Hematopoietic multipotent progenitor cell treated with erythropoietin and hydrocortisone succinate and interleukin-3 and kit ligand, for 8 days (in vitro differentiated cells): ENCODE data around the gene EIF5A2.
"Not testable (repeated sequence)": the region's sequence is repeated elsewhere in the genome, so short reads cannot be mapped to it uniquely, and the experiment has no call there.

Experiments
- DNase-seq: peaks from one replicate; pipeline ENCODE4 v3.0.0-alpha.2; 2015

Gene EIF5A2

GRCh38 chr3:170908235-170909116 is at the start of gene EIF5A2:
Gene EIF5A2 (minus strand): TSS chr3:170908637. CDS start chr3:170907806, 831 bp downstream.
- DNase-seq: peak; percentile 97

DNA sequence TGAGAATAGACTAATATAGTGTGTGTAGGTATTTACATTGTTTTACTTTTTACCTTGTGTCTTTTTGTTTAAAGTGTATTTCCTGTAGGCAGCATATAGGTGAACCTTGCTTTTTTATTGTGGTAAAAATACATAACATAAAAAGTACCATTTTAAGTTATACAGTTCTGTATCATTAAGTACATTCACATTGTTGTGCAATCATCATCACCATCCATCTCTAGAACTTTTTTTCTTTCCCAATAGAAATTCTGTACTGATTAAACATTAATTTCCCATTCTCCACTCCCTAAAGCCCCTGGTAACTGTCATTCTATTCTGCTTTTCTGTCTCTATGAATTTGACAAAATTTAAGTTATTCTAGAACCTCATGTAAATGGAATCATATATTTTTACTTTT is 48.2 kb upstream of the EIF5A2 start:
- DNase-seq: no peak

- DNase-seq: no peak
These were observed 45.3 kb upstream of the EIF5A2 start for GRCh38 chr3:170953736-170954135.

DNA sequence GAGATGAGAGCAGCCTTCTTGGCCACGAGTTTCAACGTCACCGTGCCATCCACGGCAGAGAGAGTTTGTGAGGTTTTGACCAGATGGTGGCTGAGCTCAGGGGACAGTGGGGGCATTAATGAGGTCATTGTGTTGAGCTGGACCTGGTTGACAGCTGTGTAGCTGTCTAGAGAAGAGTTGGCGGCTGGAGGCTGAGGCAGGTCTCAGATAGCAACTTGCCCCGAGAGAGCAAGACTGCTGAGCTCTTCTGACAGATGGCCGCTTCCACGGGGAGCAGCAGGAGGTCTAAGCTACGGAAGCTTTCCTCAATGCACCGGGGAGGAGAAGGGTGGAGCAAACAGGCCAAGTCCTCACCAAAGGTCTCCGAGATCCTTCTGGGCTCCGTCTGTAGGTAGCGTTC is 44.8 kb upstream of the EIF5A2 start:
- no peak for DNase-seq

DNA sequence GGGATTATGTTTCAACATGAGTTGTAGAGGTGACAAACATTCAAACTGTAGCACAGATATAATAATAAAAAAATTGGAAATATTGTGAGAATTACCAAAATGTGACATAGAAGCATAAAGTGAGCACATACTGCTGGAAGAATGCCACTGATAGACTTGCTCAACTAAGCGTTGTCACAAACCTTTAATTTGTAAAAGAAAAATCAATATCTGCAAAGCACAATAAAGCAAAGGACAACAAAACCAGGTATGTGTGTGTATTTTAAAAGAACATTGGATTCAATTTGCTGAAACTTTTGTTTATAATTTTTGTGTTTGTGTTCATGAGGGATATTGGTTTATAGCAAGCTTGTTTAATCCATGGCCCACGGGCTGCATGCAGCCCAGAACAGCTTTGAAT is 40.8 kb upstream of the EIF5A2 start:
- DNase-seq: no peak

DNA sequence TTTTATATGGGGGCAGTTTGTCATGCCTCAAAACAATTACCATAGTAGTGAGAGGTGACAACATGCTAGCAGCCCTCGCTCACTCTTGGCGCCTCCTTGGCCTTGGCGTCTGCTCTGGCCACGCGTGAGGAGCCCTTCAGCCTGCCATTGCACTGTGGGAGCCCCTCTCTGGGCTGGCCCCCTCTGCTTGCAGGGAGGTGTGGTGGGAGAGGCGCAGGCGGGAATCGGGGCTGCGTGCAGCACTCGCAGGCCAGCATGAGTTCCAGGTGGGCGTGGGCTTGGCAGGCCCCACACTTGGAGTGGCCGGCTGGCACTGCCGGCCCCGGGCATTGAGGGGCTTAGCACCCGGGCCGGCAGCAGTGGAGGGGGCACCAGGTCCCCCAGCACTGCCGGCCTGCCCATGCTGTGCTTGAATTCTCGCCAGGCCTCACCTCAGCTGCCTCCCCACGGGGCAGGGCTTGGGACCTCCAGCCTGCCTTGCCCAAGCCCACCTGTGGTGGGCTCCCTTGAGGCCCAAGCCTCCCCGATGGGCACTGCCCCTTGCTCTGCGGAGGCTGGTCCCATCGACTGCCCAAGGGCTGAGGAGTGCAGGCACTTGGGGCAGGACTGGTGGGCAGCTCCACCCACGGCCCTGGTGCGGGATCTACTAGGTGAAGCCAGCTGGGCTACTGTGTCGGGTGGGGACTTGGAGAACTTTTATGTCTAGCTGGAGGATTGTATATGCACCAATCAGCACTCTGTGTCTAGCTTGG is 38.8 kb upstream of the EIF5A2 start:
- DNase-seq: no peak

- no peak for DNase-seq
These were observed 33.6 kb upstream of the EIF5A2 start for GRCh38 chr3:170942011-170942410.

DNA sequence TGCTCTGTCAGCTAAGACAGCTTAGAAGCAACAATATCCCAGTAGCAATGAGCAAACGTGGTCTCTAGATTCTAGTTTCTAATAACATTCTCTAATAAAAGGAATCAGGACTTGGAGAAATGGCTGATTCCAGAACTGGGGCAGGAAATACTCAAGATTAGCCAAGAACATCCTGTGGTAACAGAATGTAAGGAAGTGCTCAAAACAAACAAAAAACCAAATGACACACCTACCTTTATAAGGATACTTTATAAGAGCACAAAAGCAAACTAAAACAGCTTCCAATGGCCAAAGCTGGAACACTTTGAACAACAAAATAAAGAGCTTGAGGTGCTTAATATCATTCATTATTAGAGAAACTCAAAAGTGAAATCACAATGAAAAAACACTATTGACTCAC is 33.1 kb upstream of the EIF5A2 start:
- DNase-seq: no peak

DNA sequence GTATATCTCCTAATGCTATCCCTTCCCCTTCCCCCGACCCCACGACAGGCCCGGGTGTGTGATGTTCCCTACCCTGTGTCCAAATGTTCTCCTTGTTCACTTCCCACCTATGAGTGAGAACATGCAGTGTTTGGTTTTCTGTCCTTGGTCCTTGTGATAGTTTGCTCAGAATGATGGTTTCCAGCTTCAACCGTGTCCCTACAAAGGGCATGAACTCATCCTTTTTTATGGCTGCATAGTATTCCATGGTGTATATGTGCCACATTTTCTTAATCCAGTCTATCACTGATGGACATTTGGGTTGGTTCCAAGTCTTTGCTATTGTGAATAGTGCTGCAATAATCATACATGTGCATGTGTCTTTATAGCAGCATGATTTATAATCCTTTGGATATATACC is 24.6 kb upstream of the EIF5A2 start:
- not testable (repeated sequence) for DNase-seq

GRCh38 chr3:170923553-170923952 is 15.1 kb upstream of the EIF5A2 start:
- DNase-seq: not testable (repeated sequence)

DNA sequence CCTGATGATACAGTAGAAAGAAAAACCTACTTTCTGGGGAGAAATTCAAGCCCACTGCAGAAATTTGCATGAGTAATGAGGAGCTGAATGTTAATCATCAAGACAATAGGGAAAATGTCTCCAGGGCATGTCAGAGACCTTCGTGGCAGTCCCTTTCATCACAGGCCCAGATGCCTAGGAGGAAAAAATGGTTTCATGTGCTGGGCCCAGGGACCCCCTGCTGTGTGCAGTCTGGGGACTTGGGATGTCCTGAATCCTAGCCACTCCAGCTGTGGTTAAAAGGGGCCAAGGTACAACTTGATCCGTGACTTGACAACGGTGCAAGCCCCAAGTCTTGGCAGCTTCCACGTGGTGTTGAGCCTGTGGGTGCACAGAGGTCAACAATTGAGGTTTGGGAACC is 10.3 kb upstream of the EIF5A2 start:
- no peak for DNase-seq

DNA sequence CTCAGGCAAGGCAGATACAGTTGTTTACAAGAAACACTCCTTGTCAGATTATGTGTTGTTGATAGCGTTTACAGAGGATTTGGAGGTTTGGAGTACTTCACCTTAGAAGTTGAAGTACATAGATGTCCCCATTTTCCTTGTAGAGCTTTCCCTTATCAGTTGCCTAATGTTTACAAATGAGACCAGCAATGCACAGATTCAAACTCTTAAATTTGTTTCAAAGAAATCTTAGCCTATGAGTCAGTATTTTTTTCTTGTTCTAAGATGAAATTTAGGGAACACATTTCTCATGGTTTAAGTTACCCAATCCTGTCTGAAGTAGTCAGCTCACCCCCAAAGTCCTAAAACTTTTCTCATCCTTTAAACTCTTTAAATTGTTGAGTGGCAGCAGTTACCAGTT is 6.3 kb upstream of the EIF5A2 start:
- no peak for DNase-seq

DNA sequence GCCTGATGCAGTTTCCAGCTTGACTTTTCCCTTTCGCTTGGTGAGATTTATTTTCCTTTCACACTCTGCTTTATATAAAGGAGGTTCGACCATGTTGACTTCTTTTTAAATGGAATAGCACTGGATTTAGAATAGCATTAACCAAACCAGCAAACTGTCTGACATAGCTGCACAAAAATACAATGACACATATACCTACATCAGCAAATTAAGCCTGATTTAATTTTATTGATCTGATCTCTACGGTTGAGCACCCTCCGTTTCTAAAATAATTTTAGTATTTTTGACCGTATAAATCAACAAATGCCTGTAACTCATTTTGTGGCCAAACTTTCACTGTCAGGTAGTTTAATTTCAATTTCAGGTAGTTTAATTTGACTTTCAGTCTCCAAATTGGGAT is 5.8 kb upstream of the EIF5A2 start:
- no peak for DNase-seq

DNA sequence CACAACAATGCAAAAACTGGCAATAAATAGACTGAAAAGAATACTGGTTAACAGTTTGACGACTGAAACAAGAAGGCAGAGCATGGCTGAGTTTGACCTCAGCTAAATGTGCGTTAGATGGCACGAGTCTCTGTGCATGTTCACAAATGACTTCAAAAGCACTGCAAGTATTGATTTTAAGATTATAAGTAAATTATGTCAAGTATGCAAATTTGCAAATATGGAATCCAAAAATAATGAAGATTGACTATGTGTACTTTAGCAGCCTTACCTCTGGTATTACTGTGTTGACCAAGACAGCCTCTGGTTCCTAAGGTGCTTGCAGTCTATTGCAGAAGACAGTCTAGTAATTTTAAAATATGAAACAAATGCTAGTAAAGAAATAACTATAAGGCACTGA is 2.6 kb upstream of the EIF5A2 start:
- no peak for DNase-seq

GRCh38 chr3:170910542-170910941 is 2.1 kb upstream of the EIF5A2 start:
- no peak for DNase-seq

GRCh38 chr3:170909129-170909903 is 879 bp upstream of the EIF5A2 start:
- no peak for DNase-seq

DNA sequence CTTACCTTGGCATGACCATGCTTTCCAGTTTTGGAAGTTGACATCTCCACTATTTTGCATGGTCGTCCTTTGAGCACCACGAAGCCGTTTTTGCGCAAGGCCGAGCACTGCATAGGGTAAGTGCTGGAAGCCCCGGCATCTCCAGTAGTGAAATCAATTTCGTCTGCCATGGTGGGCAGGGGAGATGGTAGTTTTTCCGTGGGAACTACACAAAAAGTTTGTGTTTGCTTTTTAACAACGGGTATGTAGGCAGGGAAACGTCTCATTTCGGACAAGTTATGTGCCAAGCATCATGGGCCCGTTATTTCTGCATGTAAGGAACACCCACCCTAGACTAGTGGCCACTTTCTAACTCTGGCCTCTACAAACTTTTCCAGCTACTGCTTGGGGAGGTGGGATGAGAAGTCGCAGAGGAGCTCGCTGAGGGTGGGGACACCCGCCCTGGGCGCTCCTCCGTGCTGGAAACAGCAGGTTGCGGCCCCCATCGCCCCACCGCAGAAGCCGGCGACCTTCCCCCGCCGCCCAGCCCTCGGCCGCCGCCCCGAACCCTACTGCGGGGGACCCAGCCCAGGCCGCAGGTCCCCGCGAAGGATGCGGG is 701 bp downstream of the EIF5A2 start:
- DNase-seq: peak; percentile 25

GRCh38 chr3:170905862-170906261 is 2.6 kb downstream of the EIF5A2 start:
- DNase-seq: no peak

- peak; percentile 71 for DNase-seq
These were observed 5.3 kb downstream of the EIF5A2 start for GRCh38 chr3:170903123-170903522.

GRCh38 chr3:170899455-170899854 is 9.0 kb downstream of the EIF5A2 start:
- DNase-seq: no peak

- DNase-seq: no peak
These were observed 10.5 kb downstream of the EIF5A2 start for GRCh38 chr3:170897978-170898377.

DNA sequence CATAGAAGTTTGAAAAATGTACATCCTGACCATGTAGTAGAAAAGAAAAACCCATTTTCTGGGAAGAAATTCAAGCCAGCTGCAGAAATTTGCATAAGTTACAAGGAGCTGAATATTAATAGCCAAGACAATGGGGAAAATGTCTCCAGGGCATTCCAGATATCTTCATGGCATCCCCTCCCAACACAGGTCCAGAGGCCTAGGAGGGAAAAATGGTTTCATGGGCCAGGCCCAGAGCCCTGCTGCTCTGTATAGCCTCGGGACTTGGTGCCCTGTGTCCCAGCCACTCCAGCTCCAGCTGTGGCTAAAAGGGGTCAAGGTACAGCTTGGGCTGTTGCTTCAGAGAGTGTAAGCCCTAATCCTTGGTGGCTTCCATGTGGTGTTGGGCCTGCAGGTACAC is 11.2 kb downstream of the EIF5A2 start:
- DNase-seq: not testable (repeated sequence)

- DNase-seq: no peak
These were observed 11.7 kb downstream of the EIF5A2 start for GRCh38 chr3:170896781-170897180.
